Fibroblast of skin of left biceps (primary cell): ENCODE data around the gene CNTNAP3.
"Not testable (repeated sequence)": the region's sequence is repeated elsewhere in the genome, so short reads cannot be mapped to it uniquely, and the experiment has no call there.

ENCODE experiments used
- DNase-seq, 2 experiments: peaks; one replicate each; pipeline ENCODE4 v3.0.0-alpha.2; 2013; ENCODE audit warnings: low read depth in 2 of 2

The CNTNAP3 gene

DNA sequence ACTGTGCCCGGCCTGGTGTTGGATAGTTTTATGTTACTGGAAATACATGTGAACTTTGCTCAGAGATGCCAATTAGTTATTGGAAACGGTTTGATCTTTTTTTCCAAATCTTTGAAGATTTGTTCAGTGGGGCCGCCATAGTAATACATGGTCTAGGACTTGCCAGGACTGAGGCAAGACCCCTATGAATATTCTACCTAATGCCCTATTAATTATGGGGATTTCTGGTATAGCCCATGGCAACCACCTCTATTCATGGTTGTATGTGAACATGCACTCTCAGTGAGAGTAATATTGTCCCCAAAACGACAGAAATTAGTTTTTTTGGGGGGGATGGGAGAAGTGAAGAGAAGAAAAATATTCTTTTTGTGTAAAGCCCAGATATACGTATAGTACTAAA is 220.3 kb downstream of the CNTNAP3 start:
- DNase-seq = not testable (repeated sequence)

DNA sequence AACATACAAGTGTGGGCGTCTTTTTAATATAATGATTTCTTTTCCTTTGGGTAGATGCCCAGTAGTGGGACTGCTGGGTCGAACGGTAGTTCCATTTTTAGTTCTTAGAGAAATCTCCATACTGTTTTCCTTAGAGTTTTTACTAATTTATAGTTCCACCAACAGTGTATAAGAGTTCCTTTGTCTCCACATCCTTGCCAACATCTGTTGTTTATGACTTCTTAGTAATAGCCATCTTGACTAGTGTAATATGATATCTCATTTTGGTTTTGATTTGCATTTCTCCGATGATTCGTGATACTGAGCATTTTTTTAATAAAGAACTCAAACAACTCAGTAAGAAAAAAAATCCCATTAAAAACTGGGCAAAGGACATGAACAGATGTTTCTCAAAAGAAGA is 225.0 kb downstream of the CNTNAP3 start:
- not testable (repeated sequence) for DNase-seq

DNA sequence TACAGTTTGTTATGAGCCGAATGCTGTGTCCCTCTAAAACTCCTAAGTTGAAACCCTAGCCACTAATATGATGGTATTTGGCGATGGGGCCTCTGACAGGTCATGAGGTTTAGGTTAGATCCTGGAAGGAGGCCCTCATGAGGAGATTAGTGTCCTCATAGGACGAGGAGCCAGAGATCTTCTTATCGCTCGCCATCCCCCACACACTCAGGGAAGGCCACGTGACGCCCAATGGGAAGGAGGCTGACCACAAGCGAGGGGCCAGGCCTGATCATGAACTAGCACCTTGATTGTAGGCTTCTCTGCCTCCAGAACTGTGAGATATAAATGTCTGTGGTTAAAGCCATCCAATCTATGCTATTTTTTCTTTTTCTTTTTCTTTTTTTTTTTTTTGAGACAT is 233.5 kb downstream of the CNTNAP3 start:
- DNase-seq = not testable (repeated sequence)

DNA sequence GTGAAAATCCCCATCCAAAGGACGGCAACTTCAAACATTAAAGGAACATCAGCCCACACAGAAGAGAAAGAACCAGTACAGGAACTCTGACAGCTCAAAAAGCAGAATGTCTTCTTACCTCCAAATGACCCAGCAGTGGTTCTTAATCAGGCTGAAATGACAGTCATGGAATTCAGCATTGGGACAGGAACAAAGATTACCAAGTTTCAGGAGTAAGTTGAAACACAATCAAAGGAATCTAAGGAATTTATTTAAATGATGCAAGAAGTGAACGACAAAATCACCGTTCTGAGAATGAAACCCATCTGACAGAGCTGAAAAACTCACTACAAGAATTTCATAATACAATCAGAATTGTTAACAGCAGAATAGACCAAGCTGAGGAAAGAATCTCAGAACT is 241.1 kb downstream of the CNTNAP3 start:
- DNase-seq = not testable (repeated sequence)

DNA sequence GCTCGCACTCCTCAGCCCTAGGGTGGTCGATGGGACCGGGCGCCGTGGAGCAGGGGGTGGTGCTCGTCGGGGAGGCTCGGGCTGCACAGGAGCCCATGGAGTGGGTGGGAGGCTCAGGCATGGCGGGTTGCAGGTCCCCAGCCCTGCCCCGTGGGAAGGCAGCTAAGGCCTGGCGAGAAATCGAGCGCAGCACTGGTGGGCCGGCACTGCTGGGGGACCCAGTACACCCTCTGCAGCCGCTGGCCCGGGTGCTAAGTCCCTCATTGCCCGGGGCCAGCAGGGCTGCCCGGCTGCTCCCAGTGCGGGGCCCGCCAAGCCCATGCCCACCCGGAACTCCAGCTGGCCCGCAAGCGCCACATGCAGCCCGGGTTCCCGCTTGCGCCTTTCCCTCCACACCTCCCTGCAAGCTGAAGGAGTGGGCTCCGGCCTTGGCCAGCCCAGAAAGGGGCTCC is 245.6 kb downstream of the CNTNAP3 start:
- DNase-seq = not testable (repeated sequence)

DNA sequence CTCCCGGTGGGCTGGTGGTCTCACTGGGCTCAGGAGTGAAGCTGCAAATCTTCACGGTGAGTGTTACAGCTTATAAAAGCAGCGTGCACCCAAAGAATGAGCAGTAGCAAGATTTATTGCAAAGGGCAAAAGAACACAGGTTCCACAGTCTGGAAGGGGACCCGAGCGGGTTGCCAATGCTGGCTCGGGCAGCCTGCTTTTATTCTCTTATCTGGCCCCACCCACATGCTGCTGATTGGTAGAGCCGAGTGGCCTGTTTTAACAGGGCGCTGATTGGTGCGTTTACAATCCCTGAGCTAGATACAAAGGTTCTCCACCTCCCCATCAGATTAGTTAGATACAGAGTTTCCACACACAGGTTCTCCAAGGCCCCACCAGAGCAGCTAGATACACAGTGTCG is 246.2 kb downstream of the CNTNAP3 start:
- DNase-seq = not testable (repeated sequence)

DNA sequence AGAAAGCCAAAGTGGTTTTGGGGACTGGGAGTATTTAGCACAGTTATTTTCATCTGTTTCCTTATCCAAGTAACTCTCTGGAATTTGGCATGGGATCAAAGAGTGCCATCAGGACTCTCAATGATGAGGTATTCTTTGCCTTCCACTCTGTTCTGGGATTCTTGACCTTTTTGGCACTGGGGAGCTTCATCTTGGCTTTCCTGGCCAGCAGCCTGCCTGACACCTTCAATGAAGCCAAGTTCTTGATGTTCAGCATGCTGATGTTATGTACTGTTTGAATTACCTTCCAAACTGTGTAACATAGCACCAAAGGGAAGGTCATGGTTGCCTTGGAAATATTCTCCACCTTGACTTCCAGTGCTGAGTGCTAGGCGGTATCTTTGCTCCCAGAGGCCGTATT is 248.8 kb downstream of the CNTNAP3 start:
- DNase-seq = not testable (repeated sequence)

DNA sequence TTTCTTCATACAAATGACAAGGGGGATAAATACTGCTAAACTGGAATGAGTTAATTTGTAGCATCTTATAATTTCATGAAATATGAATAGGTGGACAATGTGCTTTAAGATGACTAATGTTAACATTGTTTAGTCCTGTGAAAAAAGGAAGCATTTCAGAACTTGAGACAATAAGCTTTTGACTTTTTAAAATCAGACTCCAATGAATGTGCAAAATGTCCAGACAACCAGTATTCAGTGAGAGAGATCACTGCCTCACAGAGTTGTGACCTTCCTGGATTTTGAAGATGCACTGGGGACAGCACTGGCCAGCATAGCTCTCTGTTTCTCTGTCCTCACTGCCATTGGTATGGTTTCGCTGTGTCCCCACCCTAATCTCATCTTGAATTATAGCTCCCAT is 249.7 kb downstream of the CNTNAP3 start:
- not testable (repeated sequence) for DNase-seq

DNA sequence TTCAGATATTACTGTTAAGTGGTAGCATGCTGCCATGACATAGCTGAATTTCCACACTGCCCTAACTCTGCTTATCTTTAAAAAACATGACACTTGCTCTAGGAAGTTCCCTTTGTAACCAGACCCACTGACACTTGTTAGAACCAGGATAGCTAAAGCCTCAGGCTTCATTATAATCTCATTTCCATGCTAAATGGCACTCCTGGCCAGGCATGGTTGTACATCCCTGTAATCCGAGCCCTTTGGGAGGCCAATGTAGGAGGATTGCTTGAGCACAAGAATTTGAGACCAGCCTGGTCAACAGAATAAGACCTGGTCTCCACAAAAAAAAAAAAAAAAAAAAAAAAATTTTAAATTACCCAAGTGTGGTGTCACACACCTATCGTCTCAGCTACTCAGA is 254.1 kb downstream of the CNTNAP3 start:
- not testable (repeated sequence) for DNase-seq

DNA sequence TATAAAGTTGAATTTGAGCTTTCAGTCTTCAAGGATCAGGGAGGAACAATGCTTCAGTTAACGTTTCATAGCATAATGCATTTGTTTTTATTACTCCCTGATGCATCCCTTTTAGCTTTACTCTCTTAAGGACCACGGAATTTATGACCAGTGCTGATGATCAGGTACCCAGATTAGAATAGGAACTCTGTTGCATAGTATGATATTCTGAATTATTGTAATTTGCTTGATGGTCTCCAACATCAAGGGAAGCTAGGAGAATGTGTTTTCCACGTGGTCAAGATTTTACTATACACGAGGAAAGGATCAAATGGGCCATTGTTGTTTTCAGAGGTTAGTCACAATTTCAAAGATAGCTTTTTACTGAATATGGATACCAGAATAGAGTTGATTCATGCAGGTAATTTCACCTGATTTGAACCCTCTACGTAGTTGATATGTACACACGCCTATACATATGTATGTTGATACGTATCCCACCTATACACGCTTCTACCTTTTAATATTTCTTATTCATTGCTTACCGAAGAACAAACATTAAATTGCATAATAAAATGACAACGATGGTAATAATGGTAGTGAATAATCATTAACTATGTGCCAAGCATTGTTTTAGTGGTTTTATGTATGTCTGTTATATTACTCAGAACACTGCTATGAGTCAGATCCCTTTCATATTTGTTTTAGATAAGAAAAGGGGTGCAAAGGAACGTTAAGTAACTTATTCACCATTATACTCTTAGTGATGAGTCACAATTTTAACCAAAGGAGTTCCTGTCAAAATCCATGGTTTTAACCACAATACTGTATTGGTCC is 257.6 kb downstream of the CNTNAP3 start:
- DNase-seq = not testable (repeated sequence)

DNA sequence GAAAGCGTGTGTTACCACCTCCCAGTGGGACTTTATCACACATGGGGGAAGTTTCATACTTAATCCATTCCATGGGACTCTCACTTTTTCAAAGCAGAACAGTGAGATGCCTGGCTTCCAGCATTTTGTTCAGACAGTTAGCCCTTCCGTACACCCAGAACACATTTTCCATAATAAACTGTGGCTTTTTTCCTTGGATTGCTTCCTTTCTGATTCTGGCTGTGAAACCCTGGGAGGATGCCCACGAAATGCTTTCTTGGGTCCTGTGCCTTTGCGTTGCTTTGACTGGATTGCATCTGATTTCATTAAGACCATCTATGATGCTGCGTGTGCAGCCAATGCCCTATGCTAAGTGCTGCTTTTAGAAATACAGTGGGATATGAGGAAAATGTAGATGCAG is 259.1 kb downstream of the CNTNAP3 start:
- DNase-seq = not testable (repeated sequence)

DNA sequence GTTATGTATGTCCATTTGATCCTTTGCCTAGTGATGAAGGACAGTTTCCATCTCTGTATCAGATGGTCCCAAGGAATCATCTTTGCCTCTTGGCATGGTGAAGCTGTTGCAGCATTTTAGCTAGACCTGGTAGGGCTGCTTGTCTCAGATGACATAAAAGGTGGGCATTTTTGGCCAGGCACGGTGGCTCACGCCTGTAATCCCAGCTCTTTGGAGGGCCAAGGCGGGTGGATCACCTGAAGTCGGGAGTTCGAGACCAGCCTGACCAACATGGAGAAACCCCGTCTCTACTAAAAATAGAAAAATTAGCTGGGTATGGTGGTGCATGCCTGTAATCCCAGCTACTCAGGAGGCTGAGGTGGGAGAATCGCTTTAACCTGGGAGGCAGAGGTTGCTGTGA is 259.8 kb downstream of the CNTNAP3 start:
- not testable (repeated sequence) for DNase-seq

DNA sequence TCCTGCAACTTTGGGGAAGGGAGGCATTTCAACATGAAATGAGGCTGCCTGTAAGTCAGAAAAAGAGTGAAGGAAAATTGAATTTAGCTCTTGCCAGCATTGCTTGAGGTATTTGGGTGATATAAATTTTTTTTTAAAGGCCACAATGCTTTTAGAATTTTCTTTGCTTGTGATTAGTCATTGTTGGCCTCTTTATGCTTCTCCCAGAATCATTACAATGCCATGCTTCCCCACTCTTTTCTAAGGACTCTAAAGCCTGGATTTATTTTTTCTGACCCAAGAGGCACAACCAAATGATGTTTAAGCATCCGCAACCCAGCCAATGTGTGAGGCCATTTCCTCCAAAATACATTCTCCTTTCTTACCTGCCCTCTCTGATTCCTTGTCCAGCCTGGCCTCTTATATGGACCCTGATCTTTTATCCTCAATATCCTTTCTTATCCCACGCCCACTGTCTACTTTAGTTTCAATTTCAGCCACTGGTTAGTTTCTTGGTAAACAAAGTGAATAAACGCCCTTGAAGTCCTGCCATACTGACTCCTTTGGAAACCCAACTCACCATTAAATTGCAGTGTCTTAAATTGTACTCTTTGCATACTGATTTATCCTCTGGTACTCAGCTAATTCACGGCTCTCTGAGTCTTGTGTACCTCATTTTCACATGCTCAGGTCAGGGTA is 261.9 kb downstream of the CNTNAP3 start:
- not testable (repeated sequence) for DNase-seq
